SJCRH30 (cell line): Measurements from ENCODE around the gene PEX14. TPM values are rescaled to one million over a fixed set of nuclear protein-coding genes. Genes with fewer than 3 reads are reported as not detected.

ENCODE experiments used
- DNase-seq, 2 experiments: peaks; one replicate each; pipeline ENCODE4 v3.0.0-alpha.2; 2015 to 2020
- H3K27ac ChIP-seq: fragments of 250-450 bp; sonication (Bioruptor Pico); 2 replicates; pipeline ENCODE4 v1.5.1; 2020; ENCODE audit warnings: mild to moderate bottlenecking, moderate library complexity
- H3K27me3 ChIP-seq: fragments of 250-450 bp; sonication (Bioruptor Pico); 2 replicates; pipeline ENCODE4 v1.5.1; 2020; ENCODE audit warnings: mild to moderate bottlenecking, moderate library complexity
- H3K36me3 ChIP-seq: fragments of 250-450 bp; sonication (Bioruptor Pico); 2 replicates; pipeline ENCODE4 v1.5.1; 2020; ENCODE audit warnings: mild to moderate bottlenecking, moderate library complexity
- H3K4me1 ChIP-seq: fragments of 250-450 bp; sonication (Bioruptor Pico); 2 replicates; pipeline ENCODE4 v1.5.1; 2020; ENCODE audit warnings: mild to moderate bottlenecking, moderate library complexity
- H3K4me3 ChIP-seq: fragments of 250-450 bp; sonication (Bioruptor Pico); 2 replicates; pipeline ENCODE4 v1.5.1; 2020; ENCODE audit warnings: mild to moderate bottlenecking, moderate library complexity
- H3K9me3 ChIP-seq: fragments of 250-450 bp; sonication (Bioruptor Pico); replicated peaks from 2 replicates; pipeline ENCODE4 v1.5.1; 2020; ENCODE audit warnings: mild to moderate bottlenecking, moderate library complexity
- total RNA-seq: library from RNA; depleted of rRNA; stranded (reverse); fragments of >200 nt; shearing (Covaris generic); gene quantifications from 2 replicates; pipeline ENCODE4 v1.2.3, GENCODE V29; 2014

Gene PEX14
- total RNA-seq, 1 experiment from 2014 or later, result 14.6 TPM

- Histone ChIP-seq H3K36me3 (no peaks in the 10 kb centered on the region), H3K9me3 (no peaks in the 10 kb centered on the region), H3K27ac (no peak overlapping the region), H3K4me3 (no peak overlapping the region), H3K4me1 (peaks cover 34% of the 10 kb centered on the region), H3K27me3 (peaks cover 6% of the 10 kb centered on the region; the same call in 1 of the 2 replicates)
- DNase-seq, result no peak
Observed at GRCh38 chr1:10665226-10665625, 190.5 kb downstream of the PEX14 start.

GRCh38 chr1:10665930-10666850 lies 191.4 kb downstream of the PEX14 start:
- Histone ChIP-seq H3K27me3 (peaks cover 10% of the 10 kb centered on the region; the same call in 1 of the 2 replicates), H3K27ac (no peak overlapping the region)
- no peak for DNase-seq

GRCh38 chr1:10667861-10668761 lies 193.4 kb downstream of the PEX14 start:
- Histone ChIP-seq H3K4me1 (peaks cover 27% of the 10 kb centered on the region), H3K27ac (no peak overlapping the region), H3K9me3 (no peaks in the 10 kb centered on the region), H3K4me3 (peak overlapping the region; percentile 12), H3K27me3 (peaks cover 15% of the 10 kb centered on the region; the same call in 1 of the 2 replicates), H3K36me3 (no peaks in the 10 kb centered on the region)
- DNase-seq, result peak; percentile 59 to 61

More at GRCh38 chr1:10665930-10666850, 191.4 kb downstream of the PEX14 start:
- no peaks in the 10 kb centered on the region for H3K36me3 ChIP-seq
- H3K4me3 ChIP-seq, result no peak overlapping the region
- H3K4me1 ChIP-seq, result peaks cover 34% of the 10 kb centered on the region
- H3K9me3 ChIP-seq, result no peaks in the 10 kb centered on the region

- H3K27me3 ChIP-seq, result peaks cover 15% of the 10 kb centered on the region; the same call in 1 of the 2 replicates
- no peak for DNase-seq
- H3K36me3 ChIP-seq, result no peaks in the 10 kb centered on the region
- no peaks in the 10 kb centered on the region for H3K9me3 ChIP-seq
- no peak overlapping the region for H3K4me3 ChIP-seq
- H3K4me1 ChIP-seq, result peaks cover 14% of the 10 kb centered on the region
- H3K27ac ChIP-seq, result no peak overlapping the region
Observed at GRCh38 chr1:10669570-10669969, 194.8 kb downstream of the PEX14 start.

- no peak for DNase-seq
- Histone ChIP-seq H3K27me3 (peaks cover 15% of the 10 kb centered on the region; the same call in 1 of the 2 replicates), H3K9me3 (no peaks in the 10 kb centered on the region), H3K4me1 (peaks cover 20% of the 10 kb centered on the region), H3K4me3 (no peak overlapping the region), H3K36me3 (no peaks in the 10 kb centered on the region), H3K27ac (no peak overlapping the region)
Observed at GRCh38 chr1:10670190-10670589, 195.4 kb downstream of the PEX14 start.

- H3K4me1 ChIP-seq, result peaks cover 20% of the 10 kb centered on the region
- no peaks in the 10 kb centered on the region for H3K9me3 ChIP-seq
Observed at GRCh38 chr1:10671090-10671489, 196.3 kb downstream of the PEX14 start.

GRCh38 chr1:10671622-10672342 lies 197.0 kb downstream of the PEX14 start:
- H3K9me3 ChIP-seq, result no peaks in the 10 kb centered on the region
- H3K4me3 ChIP-seq, result no peak overlapping the region
- peaks cover 24% of the 10 kb centered on the region for H3K4me1 ChIP-seq
- no peaks in the 10 kb centered on the region for H3K36me3 ChIP-seq
- no peak for DNase-seq
- H3K27ac ChIP-seq, result no peak overlapping the region
- H3K27me3 ChIP-seq, result peaks cover 15% of the 10 kb centered on the region; the same call in 1 of the 2 replicates

More at GRCh38 chr1:10671090-10671489, 196.3 kb downstream of the PEX14 start:
- Histone ChIP-seq H3K4me3 (no peak overlapping the region), H3K27ac (no peak overlapping the region), H3K36me3 (no peaks in the 10 kb centered on the region), H3K27me3 (peaks cover 15% of the 10 kb centered on the region; the same call in 1 of the 2 replicates)
- no peak for DNase-seq

GRCh38 chr1:10672343-10673050 lies 197.7 kb downstream of the PEX14 start:
- no peak for DNase-seq
- H3K9me3 ChIP-seq, result no peaks in the 10 kb centered on the region
- H3K4me1 ChIP-seq, result peaks cover 27% of the 10 kb centered on the region
- H3K4me3 ChIP-seq, result no peak overlapping the region
- H3K27me3 ChIP-seq, result peaks cover 9% of the 10 kb centered on the region; the same call in 1 of the 2 replicates
- no peaks in the 10 kb centered on the region for H3K36me3 ChIP-seq
- H3K27ac ChIP-seq, result no peak overlapping the region

- peaks cover 29% of the 10 kb centered on the region for H3K4me1 ChIP-seq
- no peak for DNase-seq
- no peak overlapping the region for H3K27ac ChIP-seq
- H3K4me3 ChIP-seq, result no peak overlapping the region
- H3K27me3 ChIP-seq, result peaks cover 9% of the 10 kb centered on the region; the same call in 1 of the 2 replicates
- no peaks in the 10 kb centered on the region for H3K36me3 ChIP-seq
- H3K9me3 ChIP-seq, result no peaks in the 10 kb centered on the region
Observed at GRCh38 chr1:10673109-10673711, 198.5 kb downstream of the PEX14 start.

GRCh38 chr1:10674222-10674621 lies 199.5 kb downstream of the PEX14 start:
- H3K36me3 ChIP-seq, result no peaks in the 10 kb centered on the region
- no peak overlapping the region for H3K4me3 ChIP-seq
- H3K9me3 ChIP-seq, result no peaks in the 10 kb centered on the region
- no peak overlapping the region for H3K27ac ChIP-seq
- no peak for DNase-seq
- peaks cover 9% of the 10 kb centered on the region; the same call in 1 of the 2 replicates for H3K27me3 ChIP-seq
- H3K4me1 ChIP-seq, result peaks cover 32% of the 10 kb centered on the region

GRCh38 chr1:10674700-10675609 lies 200.2 kb downstream of the PEX14 start:
- H3K27me3 ChIP-seq, result peaks cover 9% of the 10 kb centered on the region; the same call in 1 of the 2 replicates
- peak in 1 of 2 experiments; percentile 41 for DNase-seq
- H3K4me3 ChIP-seq, result no peak overlapping the region
- no peaks in the 10 kb centered on the region for H3K36me3 ChIP-seq
- H3K27ac ChIP-seq, result no peak overlapping the region
- peaks cover 37% of the 10 kb centered on the region for H3K4me1 ChIP-seq
- H3K9me3 ChIP-seq, result no peaks in the 10 kb centered on the region

- Histone ChIP-seq H3K27ac (no peak overlapping the region), H3K4me3 (no peak overlapping the region), H3K36me3 (no peaks in the 10 kb centered on the region), H3K4me1 (peaks cover 44% of the 10 kb centered on the region), H3K27me3 (peaks cover 8% of the 10 kb centered on the region; the same call in 1 of the 2 replicates), H3K9me3 (no peaks in the 10 kb centered on the region)
- no peak for DNase-seq
Observed at GRCh38 chr1:10675813-10676212, 201.1 kb downstream of the PEX14 start.
